ENCODE measurements around the gene KNL1. TPM values are rescaled to one million over a fixed set of nuclear protein-coding genes. Genes with fewer than 3 reads are reported as not detected.
"Not testable (repeated sequence)": the region's sequence is repeated elsewhere in the genome, so short reads cannot be mapped to it uniquely, and the experiment has no call there.

The KNL1 gene
- total RNA-seq, 1 donor from 2014 or later = 9.5 TPM

DNA sequence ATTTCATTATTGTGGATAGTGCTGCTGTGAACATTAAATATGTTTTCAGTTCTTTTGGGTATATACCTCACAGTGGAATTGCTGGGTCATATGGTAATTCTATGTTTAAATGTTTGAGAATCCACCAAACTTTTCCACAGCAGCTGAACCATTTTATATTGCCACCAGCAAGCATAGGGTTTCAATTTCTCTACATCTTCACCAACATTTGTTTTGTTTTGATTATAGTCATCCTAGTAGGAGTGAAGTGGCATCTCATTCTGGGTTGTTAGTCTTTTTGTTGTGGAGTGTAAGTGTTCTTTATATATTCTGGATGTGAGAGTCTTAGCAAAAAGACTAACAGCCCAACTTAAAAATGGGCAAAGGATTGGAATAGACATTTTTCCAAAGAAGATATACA lies 18.9 kb upstream of the KNL1 start:
- H3K4me3 Mint-ChIP-seq (ENCODE audit: unreplicated experiment) = no peak overlapping the region
- H3K27me3 Mint-ChIP-seq (ENCODE audit: unreplicated experiment) = peaks cover 2% of the 10 kb centered on the region
- H3K27ac Mint-ChIP-seq (ENCODE audit: unreplicated experiment) = no peak overlapping the region
- peaks cover 6% of the 10 kb centered on the region for H3K4me1 Mint-ChIP-seq (ENCODE audit: unreplicated experiment)
- H3K9me3 Mint-ChIP-seq (ENCODE audit: unreplicated experiment) = no peaks in the 10 kb centered on the region
- DNase-seq (ENCODE audit: low spot score) = no peak
- H3K36me3 Mint-ChIP-seq (ENCODE audit: low read depth, unreplicated experiment) = peaks cover 10% of the 10 kb centered on the region
- TF ChIP-seq CTCF (IDR thresholded peaks at IDR 0.05; ENCODE audit: unreplicated experiment) = no peak

DNA sequence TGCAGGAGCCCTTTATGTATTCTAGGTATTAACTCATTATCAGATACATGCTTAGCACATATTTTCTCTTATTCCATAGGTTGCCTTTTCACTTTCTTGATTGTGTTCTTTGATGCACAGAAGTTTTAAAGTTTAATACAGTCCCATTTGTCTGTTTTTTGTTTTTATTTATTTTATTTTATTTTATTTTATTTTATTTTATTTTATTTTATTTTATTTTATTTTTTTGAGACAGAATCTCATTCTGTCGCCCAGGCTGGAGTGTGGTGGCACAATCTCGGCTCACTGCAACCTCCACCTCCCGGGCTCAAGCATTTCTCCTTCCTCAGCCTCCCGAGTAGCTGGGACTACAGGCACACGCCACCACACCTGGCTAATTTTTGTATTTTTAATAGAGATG lies 17.1 kb upstream of the KNL1 start:
- H3K27ac Mint-ChIP-seq (ENCODE audit: unreplicated experiment); DNase-seq (ENCODE audit: low spot score); H3K9me3 Mint-ChIP-seq (ENCODE audit: unreplicated experiment); H3K27me3 Mint-ChIP-seq (ENCODE audit: unreplicated experiment); H3K4me1 Mint-ChIP-seq (ENCODE audit: unreplicated experiment); H3K36me3 Mint-ChIP-seq (ENCODE audit: low read depth, unreplicated experiment); H3K4me3 Mint-ChIP-seq (ENCODE audit: unreplicated experiment): not testable (repeated sequence)

DNA sequence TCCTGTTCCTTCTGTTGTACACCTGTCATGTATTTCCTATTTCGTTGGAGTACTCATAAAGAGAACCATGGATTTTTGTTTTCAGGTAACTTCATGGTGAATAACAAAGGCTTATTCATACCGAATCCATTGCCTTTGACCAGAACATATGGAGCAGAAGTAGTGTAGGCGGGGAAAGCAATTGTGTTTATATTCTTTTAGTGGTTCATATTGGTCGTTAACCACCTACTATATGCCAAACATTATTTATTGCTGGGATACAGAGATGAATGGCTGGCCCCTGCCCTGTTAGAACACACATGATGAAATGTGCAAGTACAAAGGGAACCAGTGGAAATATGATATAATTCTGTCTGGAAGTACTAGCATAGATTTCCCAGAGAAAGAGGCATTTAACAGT lies 15.2 kb upstream of the KNL1 start:
- H3K4me3 Mint-ChIP-seq (ENCODE audit: unreplicated experiment) = no peak overlapping the region
- no peaks in the 10 kb centered on the region for H3K9me3 Mint-ChIP-seq (ENCODE audit: unreplicated experiment)
- H3K36me3 Mint-ChIP-seq (ENCODE audit: low read depth, unreplicated experiment) = peaks cover 6% of the 10 kb centered on the region
- no peak for DNase-seq (ENCODE audit: low spot score)
- H3K27ac Mint-ChIP-seq (ENCODE audit: unreplicated experiment) = no peak overlapping the region
- H3K4me1 Mint-ChIP-seq (ENCODE audit: unreplicated experiment) = no peaks in the 10 kb centered on the region
- H3K27me3 Mint-ChIP-seq (ENCODE audit: unreplicated experiment) = no peaks in the 10 kb centered on the region
- TF ChIP-seq CTCF (IDR thresholded peaks at IDR 0.05; ENCODE audit: unreplicated experiment) = no peak

- H3K27ac Mint-ChIP-seq (ENCODE audit: unreplicated experiment); H3K4me3 Mint-ChIP-seq (ENCODE audit: unreplicated experiment); H3K4me1 Mint-ChIP-seq (ENCODE audit: unreplicated experiment); H3K9me3 Mint-ChIP-seq (ENCODE audit: unreplicated experiment); DNase-seq (ENCODE audit: low spot score); H3K27me3 Mint-ChIP-seq (ENCODE audit: unreplicated experiment); H3K36me3 Mint-ChIP-seq (ENCODE audit: low read depth, unreplicated experiment): not testable (repeated sequence)
Observed at GRCh38 chr15:40581796-40582195, 12.3 kb upstream of the KNL1 start.

GRCh38 chr15:40582726-40583246 lies 11.3 kb upstream of the KNL1 start:
- H3K27me3 Mint-ChIP-seq (ENCODE audit: unreplicated experiment) = no peaks in the 10 kb centered on the region
- no peak for TF ChIP-seq CTCF (IDR thresholded peaks at IDR 0.05; ENCODE audit: unreplicated experiment)
- no peaks in the 10 kb centered on the region for H3K36me3 Mint-ChIP-seq (ENCODE audit: low read depth, unreplicated experiment)
- no peak overlapping the region for H3K27ac Mint-ChIP-seq (ENCODE audit: unreplicated experiment)
- no peak overlapping the region for H3K4me3 Mint-ChIP-seq (ENCODE audit: unreplicated experiment)
- H3K4me1 Mint-ChIP-seq (ENCODE audit: unreplicated experiment) = no peaks in the 10 kb centered on the region
- DNase-seq (ENCODE audit: low spot score) = no peak
- no peaks in the 10 kb centered on the region for H3K9me3 Mint-ChIP-seq (ENCODE audit: unreplicated experiment)

- H3K4me1 Mint-ChIP-seq (ENCODE audit: unreplicated experiment) = no peaks in the 10 kb centered on the region
- H3K36me3 Mint-ChIP-seq (ENCODE audit: low read depth, unreplicated experiment) = no peaks in the 10 kb centered on the region
- H3K4me3 Mint-ChIP-seq (ENCODE audit: unreplicated experiment) = no peak overlapping the region
- TF ChIP-seq CTCF (IDR thresholded peaks at IDR 0.05; ENCODE audit: unreplicated experiment) = no peak
- DNase-seq (ENCODE audit: low spot score) = no peak
- no peak overlapping the region for H3K27ac Mint-ChIP-seq (ENCODE audit: unreplicated experiment)
- H3K27me3 Mint-ChIP-seq (ENCODE audit: unreplicated experiment) = no peaks in the 10 kb centered on the region
- no peaks in the 10 kb centered on the region for H3K9me3 Mint-ChIP-seq (ENCODE audit: unreplicated experiment)
Observed at GRCh38 chr15:40584191-40584590, 9.9 kb upstream of the KNL1 start.
